Measurements from ENCODE around the gene POLR2C.

GRCh38 chr16:57474671-57475661 is 12.5 kb downstream of the POLR2C start:
- TF ChIP-seq POLR2A (IDR thresholded peaks at IDR 0.05): no peak
- TF ChIP-seq, protein P1, sequence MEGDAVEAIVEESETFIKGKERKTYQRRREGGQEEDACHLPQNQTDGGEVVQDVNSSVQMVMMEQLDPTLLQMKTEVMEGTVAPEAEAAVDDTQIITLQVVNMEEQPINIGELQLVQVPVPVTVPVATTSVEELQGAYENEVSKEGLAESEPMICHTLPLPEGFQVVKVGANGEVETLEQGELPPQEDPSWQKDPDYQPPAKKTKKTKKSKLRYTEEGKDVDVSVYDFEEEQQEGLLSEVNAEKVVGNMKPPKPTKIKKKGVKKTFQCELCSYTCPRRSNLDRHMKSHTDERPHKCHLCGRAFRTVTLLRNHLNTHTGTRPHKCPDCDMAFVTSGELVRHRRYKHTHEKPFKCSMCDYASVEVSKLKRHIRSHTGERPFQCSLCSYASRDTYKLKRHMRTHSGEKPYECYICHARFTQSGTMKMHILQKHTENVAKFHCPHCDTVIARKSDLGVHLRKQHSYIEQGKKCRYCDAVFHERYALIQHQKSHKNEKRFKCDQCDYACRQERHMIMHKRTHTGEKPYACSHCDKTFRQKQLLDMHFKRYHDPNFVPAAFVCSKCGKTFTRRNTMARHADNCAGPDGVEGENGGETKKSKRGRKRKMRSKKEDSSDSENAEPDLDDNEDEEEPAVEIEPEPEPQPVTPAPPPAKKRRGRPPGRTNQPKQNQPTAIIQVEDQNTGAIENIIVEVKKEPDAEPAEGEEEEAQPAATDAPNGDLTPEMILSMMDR (IDR thresholded peaks at IDR 0.05): no peak

All from body of pancreas (tissue), 4 donors.